ENCODE measurements around the gene ARL6IP6. TPM values are rescaled to one million over a fixed set of nuclear protein-coding genes. Genes with fewer than 3 reads are reported as not detected.

The ARL6IP6 gene
- total and polyA plus RNA-seq, 4 donors = 9.6 to 15.7 (median 12.7) TPM

DNA sequence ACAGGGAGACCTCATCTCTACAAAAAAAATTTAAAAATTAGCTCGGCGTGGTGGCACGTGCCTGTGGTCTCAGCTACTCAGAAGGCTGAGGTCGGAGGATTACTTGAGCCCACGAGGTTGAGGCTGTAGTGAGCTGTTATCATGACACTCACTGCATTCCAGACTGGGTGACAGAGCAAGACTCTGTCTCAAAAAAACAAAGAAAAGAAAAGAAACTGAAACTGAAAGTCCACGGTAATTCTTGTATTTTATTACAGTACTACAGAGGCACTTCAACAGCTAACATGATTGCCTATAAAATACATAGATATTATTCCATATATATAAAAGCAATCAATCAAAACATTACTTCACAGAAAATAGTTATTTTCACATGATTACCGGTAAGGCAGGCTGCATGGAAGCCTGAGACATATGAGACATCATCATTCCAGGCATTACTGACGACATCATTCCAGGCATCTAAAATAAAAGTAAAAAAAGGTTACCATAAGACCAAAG is 24.2 kb upstream of the ARL6IP6 start:
- ATAC-seq (ENCODE audit: low FRiP score) = no peak
- intact Hi-C loops (cut with DNase I) = no loop called here
- no peak overlapping the region for H3K27ac ChIP-seq (ENCODE audit: low read depth in 1 of 2, low read length in 2 of 2)

DNA sequence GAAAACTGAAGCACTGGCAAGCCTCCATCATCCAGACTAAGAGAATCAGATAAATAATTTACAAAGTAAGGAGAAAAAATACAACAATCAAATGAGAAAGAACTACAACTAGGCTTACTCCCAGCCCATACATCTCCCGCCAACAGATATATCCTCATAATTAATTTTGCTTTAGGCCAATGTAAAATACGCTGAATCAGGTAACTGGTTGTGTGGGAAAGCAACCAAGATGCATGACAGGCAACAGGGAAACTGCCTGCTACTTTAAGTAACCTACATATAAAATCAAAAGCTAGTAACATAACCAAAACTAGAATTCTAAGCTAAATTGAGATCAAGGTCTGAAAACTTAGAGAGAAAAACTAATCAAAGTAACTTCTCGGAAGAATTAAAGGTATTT is 22.7 kb upstream of the ARL6IP6 start:
- WGBS, 2 donors = 97 to 99% methylated on average over 3 of the region's 3 CpGs

More for the DNA sequence above, 24.2 kb upstream of the ARL6IP6 start:
- Histone ChIP-seq H3K9me3 (ENCODE audit: control insufficient read depth, low read length) (no peaks in the 10 kb centered on the region), H3K4me3 (ENCODE audit: low read length in 2 of 2) (no peak overlapping the region), H3K27me3 (ENCODE audit: control insufficient read depth in 1 of 2, insufficient read depth in 2 of 2, low read length in 1 of 2) (no peaks in the 10 kb centered on the region), H3K4me1 (ENCODE audit: control insufficient read depth in 1 of 2, insufficient read depth in 2 of 2, low read length in 2 of 2) (no peaks in the 10 kb centered on the region), H3K36me3 (ENCODE audit: control insufficient read depth in 1 of 2, insufficient read depth in 2 of 2, low read length in 1 of 2) (no peaks in the 10 kb centered on the region)
- WGBS, 2 donors = 43 to 49% methylated on average over 8 of the region's 8 CpGs
- DNase-seq = no peak

GRCh38 chr2:152696476-152696875 is 21.9 kb upstream of the ARL6IP6 start:
- Histone ChIP-seq H3K4me3 (ENCODE audit: low read length in 2 of 2) (no peak overlapping the region), H3K4me1 (ENCODE audit: control insufficient read depth in 1 of 2, insufficient read depth in 2 of 2, low read length in 2 of 2) (no peaks in the 10 kb centered on the region), H3K27ac (ENCODE audit: low read depth in 1 of 2, low read length in 2 of 2) (no peak overlapping the region), H3K9me3 (ENCODE audit: control insufficient read depth, low read length) (no peaks in the 10 kb centered on the region), H3K27me3 (ENCODE audit: control insufficient read depth in 1 of 2, insufficient read depth in 2 of 2, low read length in 1 of 2) (no peaks in the 10 kb centered on the region), H3K36me3 (ENCODE audit: control insufficient read depth in 1 of 2, insufficient read depth in 2 of 2, low read length in 1 of 2) (no peaks in the 10 kb centered on the region)
- intact Hi-C loops (cut with DNase I) = no loop called here
- no peak for ATAC-seq (ENCODE audit: low FRiP score)
- 100% methylated on average over 1 of the region's 1 CpG for WGBS, 2 donors
- no peak for DNase-seq

More for the DNA sequence above, 22.7 kb upstream of the ARL6IP6 start:
- no peaks in the 10 kb centered on the region for H3K9me3 ChIP-seq (ENCODE audit: control insufficient read depth, low read length)
- no peak for ATAC-seq (ENCODE audit: low FRiP score)
- intact Hi-C loops (cut with DNase I) = no loop called here
- no peak overlapping the region for H3K27ac ChIP-seq (ENCODE audit: low read depth in 1 of 2, low read length in 2 of 2)
- H3K4me3 ChIP-seq (ENCODE audit: low read length in 2 of 2) = no peak overlapping the region
- no peaks in the 10 kb centered on the region for H3K4me1 ChIP-seq (ENCODE audit: control insufficient read depth in 1 of 2, insufficient read depth in 2 of 2, low read length in 2 of 2)
- H3K36me3 ChIP-seq (ENCODE audit: control insufficient read depth in 1 of 2, insufficient read depth in 2 of 2, low read length in 1 of 2) = no peaks in the 10 kb centered on the region
- no peak for DNase-seq
- H3K27me3 ChIP-seq (ENCODE audit: control insufficient read depth in 1 of 2, insufficient read depth in 2 of 2, low read length in 1 of 2) = no peaks in the 10 kb centered on the region

DNA sequence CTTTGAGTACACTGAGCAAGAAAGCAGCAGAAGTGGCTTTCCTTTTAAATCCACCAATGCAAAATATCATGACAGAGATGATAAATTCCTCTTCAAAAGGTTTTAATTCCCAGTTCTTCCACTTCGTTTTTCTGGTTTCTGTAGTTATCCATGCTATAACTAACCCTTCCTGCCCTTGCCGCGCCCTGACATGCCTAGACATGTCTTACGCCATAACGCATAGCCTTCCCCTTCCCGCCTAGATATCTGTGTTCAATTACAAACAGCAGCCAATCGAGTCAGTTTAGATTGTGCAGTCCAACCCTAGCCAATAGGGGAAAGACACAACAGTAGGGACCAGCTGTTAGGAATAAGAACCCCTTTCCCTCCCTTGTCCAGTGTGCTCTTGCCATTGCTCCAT is 17.2 kb upstream of the ARL6IP6 start:
- intact Hi-C loops (cut with DNase I) = no loop called here
- Histone ChIP-seq H3K27me3 (ENCODE audit: control insufficient read depth in 1 of 2, insufficient read depth in 2 of 2, low read length in 1 of 2) (no peaks in the 10 kb centered on the region), H3K4me1 (ENCODE audit: control insufficient read depth in 1 of 2, insufficient read depth in 2 of 2, low read length in 2 of 2) (no peaks in the 10 kb centered on the region), H3K27ac (ENCODE audit: low read depth in 1 of 2, low read length in 2 of 2) (no peak overlapping the region), H3K36me3 (ENCODE audit: control insufficient read depth in 1 of 2, insufficient read depth in 2 of 2, low read length in 1 of 2) (peaks cover 0 to 2% of the 10 kb centered on the region in 2 donors), H3K4me3 (ENCODE audit: low read length in 2 of 2) (no peak overlapping the region), H3K9me3 (ENCODE audit: control insufficient read depth, low read length) (no peaks in the 10 kb centered on the region)
- 95 to 98% methylated on average over 7 of the region's 7 CpGs for WGBS, 2 donors
- DNase-seq (no peak), ATAC-seq (ENCODE audit: low FRiP score) (no peak)

- 97 to 98% methylated on average over 4 of the region's 4 CpGs for WGBS, 2 donors
- ATAC-seq (ENCODE audit: low FRiP score) (no peak), DNase-seq (no peak)
- Histone ChIP-seq H3K27ac (ENCODE audit: low read depth in 1 of 2, low read length in 2 of 2) (no peak overlapping the region), H3K36me3 (ENCODE audit: control insufficient read depth in 1 of 2, insufficient read depth in 2 of 2, low read length in 1 of 2) (peaks cover 0 to 2% of the 10 kb centered on the region in 2 donors), H3K27me3 (ENCODE audit: control insufficient read depth in 1 of 2, insufficient read depth in 2 of 2, low read length in 1 of 2) (no peaks in the 10 kb centered on the region), H3K4me1 (ENCODE audit: control insufficient read depth in 1 of 2, insufficient read depth in 2 of 2, low read length in 2 of 2) (no peaks in the 10 kb centered on the region), H3K9me3 (ENCODE audit: control insufficient read depth, low read length) (no peaks in the 10 kb centered on the region), H3K4me3 (ENCODE audit: low read length in 2 of 2) (no peak overlapping the region)
- intact Hi-C loops (cut with DNase I) = no loop called here
Measured at GRCh38 chr2:152706477-152707021, 11.9 kb upstream of the ARL6IP6 start.

DNA sequence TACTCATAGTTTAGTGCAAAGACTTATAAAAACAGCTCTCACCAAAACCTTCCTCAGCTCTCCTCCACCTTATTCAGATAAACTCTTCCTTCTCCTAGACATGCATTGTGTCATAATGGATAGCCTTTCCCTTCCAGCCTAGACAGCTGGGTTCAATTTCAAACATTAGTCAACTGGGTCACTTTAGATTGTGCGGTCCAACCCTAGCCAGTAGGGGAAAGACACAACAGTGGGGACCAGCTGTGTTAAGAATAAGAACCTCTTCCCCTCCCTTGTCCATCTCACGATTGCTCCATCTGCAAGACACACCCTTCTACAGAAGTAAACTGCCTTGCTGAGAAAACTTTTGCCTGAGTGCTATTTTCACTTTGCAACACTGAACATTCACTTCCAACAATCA is 9.7 kb upstream of the ARL6IP6 start:
- H3K4me1 ChIP-seq (ENCODE audit: control insufficient read depth in 1 of 2, insufficient read depth in 2 of 2, low read length in 2 of 2) = no peaks in the 10 kb centered on the region
- ATAC-seq (ENCODE audit: low FRiP score) = no peak
- no peaks in the 10 kb centered on the region for H3K27me3 ChIP-seq (ENCODE audit: control insufficient read depth in 1 of 2, insufficient read depth in 2 of 2, low read length in 1 of 2)
- no peak overlapping the region for H3K4me3 ChIP-seq (ENCODE audit: low read length in 2 of 2)
- intact Hi-C loops (cut with DNase I) = no loop called here
- H3K27ac ChIP-seq (ENCODE audit: low read depth in 1 of 2, low read length in 2 of 2) = no peak overlapping the region
- H3K9me3 ChIP-seq (ENCODE audit: control insufficient read depth, low read length) = no peaks in the 10 kb centered on the region
- 96% methylated on average over 2 of the region's 2 CpGs for WGBS, 2 donors
- no peak for DNase-seq
- H3K36me3 ChIP-seq (ENCODE audit: control insufficient read depth in 1 of 2, insufficient read depth in 2 of 2, low read length in 1 of 2) = peaks cover 0 to 4% of the 10 kb centered on the region in 2 donors

DNA sequence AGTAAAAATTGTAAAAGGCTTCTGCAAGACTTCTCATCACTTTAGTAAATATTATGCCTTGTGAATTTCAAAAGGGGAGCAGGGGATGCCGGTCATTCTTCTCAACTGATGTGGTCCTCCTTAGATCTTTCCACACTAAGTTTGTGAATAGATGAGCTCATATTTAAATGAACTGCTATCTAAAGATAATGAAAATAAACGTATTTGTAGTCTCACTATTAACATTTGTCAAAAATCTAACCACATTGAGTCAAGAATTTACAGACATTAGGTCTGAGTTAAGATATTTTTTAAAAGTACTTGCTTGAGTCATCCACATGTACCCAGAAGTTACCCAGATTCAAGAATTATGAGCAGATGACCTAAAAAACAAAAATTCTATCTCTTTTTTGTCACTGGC is 7.7 kb upstream of the ARL6IP6 start:
- WGBS, 2 donors = 60 to 62% methylated on average over 2 of the region's 2 CpGs
- Histone ChIP-seq H3K36me3 (ENCODE audit: control insufficient read depth in 1 of 2, insufficient read depth in 2 of 2, low read length in 1 of 2) (peaks cover 0 to 4% of the 10 kb centered on the region in 2 donors), H3K9me3 (ENCODE audit: control insufficient read depth, low read length) (no peaks in the 10 kb centered on the region), H3K4me1 (ENCODE audit: control insufficient read depth in 1 of 2, insufficient read depth in 2 of 2, low read length in 2 of 2) (no peaks in the 10 kb centered on the region), H3K27me3 (ENCODE audit: control insufficient read depth in 1 of 2, insufficient read depth in 2 of 2, low read length in 1 of 2) (no peaks in the 10 kb centered on the region), H3K27ac (ENCODE audit: low read depth in 1 of 2, low read length in 2 of 2) (no peak overlapping the region), H3K4me3 (ENCODE audit: low read length in 2 of 2) (no peak overlapping the region)
- DNase-seq (no peak), ATAC-seq (ENCODE audit: low FRiP score) (no peak)
- intact Hi-C loops (cut with DNase I) = no loop called here

DNA sequence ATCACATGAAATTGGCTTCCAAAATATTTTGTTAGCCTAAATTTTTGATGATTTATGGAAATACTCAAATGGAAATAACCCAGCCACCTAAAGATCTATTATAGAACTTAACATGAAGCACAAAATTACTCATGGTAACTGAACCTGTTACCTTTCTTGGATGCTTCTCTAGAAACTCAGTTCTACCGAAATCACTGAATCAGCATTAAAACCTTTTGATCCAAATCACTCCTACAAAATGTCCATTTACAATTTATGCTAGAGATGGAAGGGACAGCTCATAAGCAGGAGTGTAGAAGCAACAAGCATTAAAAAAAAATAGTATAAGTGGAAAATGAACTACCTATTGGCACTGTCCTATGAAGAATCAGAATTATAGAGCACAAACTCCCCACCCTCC is 3.3 kb upstream of the ARL6IP6 start:
- peaks cover 0 to 4% of the 10 kb centered on the region in 2 donors for H3K36me3 ChIP-seq (ENCODE audit: control insufficient read depth in 1 of 2, insufficient read depth in 2 of 2, low read length in 1 of 2)
- WGBS, 2 donors = 66 to 70% methylated on average over 1 of the region's 1 CpG
- H3K9me3 ChIP-seq (ENCODE audit: control insufficient read depth, low read length) = no peaks in the 10 kb centered on the region
- H3K27ac ChIP-seq (ENCODE audit: low read depth in 1 of 2, low read length in 2 of 2) = no peak overlapping the region
- intact Hi-C loops (cut with DNase I) = loop anchor here in 1 of 2 donors (5.0 kb wide), 1 partner anchor 538 kb away; the partner anchor contains the start of gene STAM2
- no peak overlapping the region for H3K4me3 ChIP-seq (ENCODE audit: low read length in 2 of 2)
- DNase-seq = no peak
- no peaks in the 10 kb centered on the region for H3K27me3 ChIP-seq (ENCODE audit: control insufficient read depth in 1 of 2, insufficient read depth in 2 of 2, low read length in 1 of 2)
- no peak for ATAC-seq (ENCODE audit: low FRiP score)
- peaks cover 0 to 3% of the 10 kb centered on the region in 2 donors for H3K4me1 ChIP-seq (ENCODE audit: control insufficient read depth in 1 of 2, insufficient read depth in 2 of 2, low read length in 2 of 2)

DNA sequence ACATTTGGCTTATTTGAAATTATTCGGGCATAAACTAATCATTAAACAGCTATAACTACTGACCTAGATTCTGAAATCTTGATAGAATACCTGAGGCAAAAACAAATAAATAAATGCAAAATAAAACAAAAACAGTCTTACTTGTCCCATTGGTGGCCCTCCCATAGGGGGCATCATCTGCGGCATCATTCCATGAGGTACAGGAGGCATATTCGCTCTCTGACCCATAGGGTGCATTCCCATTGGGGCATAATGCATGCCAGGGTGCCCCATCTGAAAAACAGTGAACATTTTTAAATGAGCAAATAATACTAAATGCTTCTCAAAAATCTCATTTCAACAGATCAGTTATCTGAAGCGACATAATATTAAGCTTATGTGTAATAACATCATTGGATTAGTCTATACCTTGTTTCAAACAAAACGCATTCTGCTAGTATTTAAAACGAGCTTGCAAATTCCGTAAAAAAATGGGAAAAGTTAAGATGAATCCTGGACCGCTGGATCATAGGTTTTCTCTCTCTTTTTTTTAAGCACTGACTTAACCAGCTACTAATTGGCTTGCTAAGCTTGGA is 2.5 kb upstream of the ARL6IP6 start:
- no peak for ATAC-seq (ENCODE audit: low FRiP score)
- 25 to 26% methylated on average over 8 of the region's 8 CpGs for WGBS, 2 donors
- Histone ChIP-seq H3K9me3 (ENCODE audit: control insufficient read depth, low read length) (no peaks in the 10 kb centered on the region), H3K27ac (ENCODE audit: low read depth in 1 of 2, low read length in 2 of 2) (no peak overlapping the region), H3K27me3 (ENCODE audit: control insufficient read depth in 1 of 2, insufficient read depth in 2 of 2, low read length in 1 of 2) (no peaks in the 10 kb centered on the region), H3K4me1 (ENCODE audit: control insufficient read depth in 1 of 2, insufficient read depth in 2 of 2, low read length in 2 of 2) (peaks cover 0 to 6% of the 10 kb centered on the region in 2 donors), H3K4me3 (ENCODE audit: low read length in 2 of 2) (no peak overlapping the region), H3K36me3 (ENCODE audit: control insufficient read depth in 1 of 2, insufficient read depth in 2 of 2, low read length in 1 of 2) (peaks cover 0 to 4% of the 10 kb centered on the region in 2 donors)
- no peak for DNase-seq
- intact Hi-C loops (cut with DNase I) = loop anchor here in 1 of 2 donors (5.0 kb wide), 1 partner anchor 539 kb away; the partner anchor contains the start of gene STAM2

All from aorta (tissue), 5 donors.